ENCODE results near the gene ZNF584.
A peak's percentile ranks its signal among the peaks of the same experiment; 100 is the strongest.

Gene ZNF584

DNA sequence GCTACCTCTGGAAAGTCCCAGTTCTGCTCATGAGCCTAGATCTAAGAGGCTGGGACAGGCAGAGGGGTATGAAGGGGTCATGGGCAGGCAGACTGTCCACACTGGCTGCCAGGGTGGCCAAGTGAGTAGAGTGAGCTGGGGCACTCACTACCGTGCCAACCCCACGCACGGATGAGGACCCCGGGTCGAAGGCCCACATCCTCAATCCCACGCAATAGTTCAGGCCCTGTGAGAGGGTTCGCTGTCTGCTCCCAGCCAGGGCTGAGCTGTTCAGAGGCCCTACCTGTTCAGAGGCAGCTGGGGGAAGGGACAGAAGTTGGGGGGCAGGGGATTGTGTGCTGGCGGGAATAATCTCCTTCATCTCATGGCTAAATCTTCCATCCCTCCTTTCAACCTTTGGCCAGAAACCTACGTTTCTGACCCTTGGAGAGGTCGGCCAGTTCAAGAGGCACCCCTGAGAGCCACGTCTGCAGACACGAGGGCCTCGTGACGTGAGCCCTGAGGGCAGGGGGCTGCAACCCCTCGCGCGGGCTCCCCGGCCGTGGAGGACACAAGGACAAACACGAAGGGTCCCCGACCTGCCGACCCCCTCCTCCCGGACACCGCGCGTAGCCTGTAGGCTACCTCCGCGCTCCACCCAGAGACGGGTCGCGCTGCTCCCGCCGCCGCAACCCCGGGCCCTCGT, 22.4 kb upstream of the ZNF584 start:
- DNase-seq (ENCODE audit: low read depth in 2 of 2, low spot score in 1 of 2) = no peak

DNA sequence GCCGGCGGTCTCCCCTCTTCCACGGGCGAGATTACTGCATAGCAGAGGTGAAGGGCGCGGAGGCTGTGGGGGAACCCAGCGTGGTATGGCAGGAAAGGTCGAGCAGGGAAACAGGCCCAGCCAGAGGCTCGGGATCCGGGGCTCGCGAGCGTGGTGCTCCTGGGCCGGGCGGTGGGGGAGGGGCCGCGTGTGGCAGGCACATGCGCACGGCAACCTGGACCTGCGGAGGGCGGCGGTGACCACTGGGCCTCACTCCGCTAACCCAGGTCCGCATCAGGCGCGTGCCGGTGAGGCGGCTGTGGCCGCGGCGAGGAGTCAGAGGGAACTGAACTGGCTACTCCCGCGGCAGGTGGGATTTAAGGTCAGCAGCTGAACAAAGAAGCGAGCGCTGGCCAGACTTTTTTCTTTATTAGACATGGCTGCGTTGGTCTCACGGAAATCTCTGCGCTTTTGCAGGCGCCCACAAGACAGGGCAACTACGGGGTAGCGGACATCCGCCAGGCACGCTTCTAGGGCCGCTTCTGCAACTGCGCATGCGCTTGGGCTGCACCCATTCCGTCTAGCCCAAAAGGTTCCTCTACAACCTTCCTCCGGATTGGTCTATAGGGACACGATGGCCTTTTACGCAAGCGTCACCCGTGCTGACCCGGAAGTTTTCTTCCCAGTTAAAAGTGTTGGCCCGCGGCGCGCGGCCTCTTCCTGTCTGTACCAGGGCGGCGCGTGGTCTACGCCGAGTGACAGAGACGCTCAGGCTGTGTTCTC, 21.7 kb upstream of the ZNF584 start, which contains the start of gene RPS5:
Gene RPS5, plus strand, starts transcription at position 694 of the 762 bp plus-strand sequence. CDS start 869 bp downstream, outside the sequence.
- DNase-seq (ENCODE audit: low read depth in 2 of 2, low spot score in 1 of 2) = peak; percentile 78 to 92

DNA sequence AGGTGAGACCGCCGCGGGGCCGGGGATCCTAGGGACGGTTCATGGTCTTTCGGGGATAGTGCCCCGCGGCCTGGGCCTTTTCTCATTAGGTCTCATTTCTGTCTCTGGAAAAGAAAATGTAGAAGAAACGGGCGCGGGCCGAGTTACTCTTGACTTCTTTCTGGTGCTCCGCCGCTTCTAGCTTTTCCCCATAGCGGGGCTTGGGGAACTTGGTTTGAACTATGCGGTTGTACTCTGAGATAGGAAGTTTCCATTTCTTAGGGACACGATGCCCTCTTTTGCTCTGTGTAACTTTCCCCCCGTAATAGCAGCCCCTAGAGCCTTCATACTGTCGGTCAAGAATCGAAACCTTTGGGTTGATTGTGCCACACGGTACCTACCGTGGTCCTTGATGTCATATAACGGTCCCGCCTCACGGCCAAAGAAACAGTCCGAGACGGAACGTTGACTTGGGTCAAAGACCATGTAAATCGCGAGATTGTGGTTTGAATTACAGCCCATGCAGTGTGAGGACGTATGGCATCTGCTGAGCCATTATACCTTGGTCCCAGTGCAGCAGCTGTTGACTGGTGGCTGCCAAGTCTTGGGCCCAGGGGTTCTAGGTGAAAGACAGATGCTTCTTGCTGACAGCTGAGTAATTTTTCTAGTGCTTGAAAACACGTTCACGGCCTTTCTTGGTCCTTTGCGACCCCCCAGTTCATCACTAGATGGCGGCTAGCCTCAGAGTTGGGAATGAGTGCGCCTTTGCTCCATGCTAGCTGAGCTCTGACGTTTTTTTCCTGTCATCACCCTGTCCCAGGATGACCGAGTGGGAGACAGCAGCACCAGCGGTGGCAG, 20.9 kb upstream of the ZNF584 start:
- DNase-seq (ENCODE audit: low read depth in 2 of 2, low spot score in 1 of 2) = no peak

DNA sequence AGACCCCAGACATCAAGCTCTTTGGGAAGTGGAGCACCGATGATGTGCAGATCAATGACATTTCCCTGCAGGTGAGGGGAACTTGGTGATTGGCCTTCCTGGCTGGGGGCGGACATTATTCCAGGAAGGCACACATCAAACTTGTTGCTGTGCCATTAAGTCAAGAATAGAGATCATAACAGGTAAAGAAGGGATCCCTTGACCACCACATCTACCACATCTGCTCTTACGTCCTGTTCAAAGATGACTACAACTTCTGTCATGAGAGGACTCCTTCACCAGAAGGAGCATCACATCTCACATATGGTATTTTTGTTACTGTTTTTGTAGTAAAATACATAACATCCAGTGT, 20.3 kb upstream of the ZNF584 start:
- DNase-seq (ENCODE audit: low read depth in 2 of 2, low spot score in 1 of 2) = no peak

DNA sequence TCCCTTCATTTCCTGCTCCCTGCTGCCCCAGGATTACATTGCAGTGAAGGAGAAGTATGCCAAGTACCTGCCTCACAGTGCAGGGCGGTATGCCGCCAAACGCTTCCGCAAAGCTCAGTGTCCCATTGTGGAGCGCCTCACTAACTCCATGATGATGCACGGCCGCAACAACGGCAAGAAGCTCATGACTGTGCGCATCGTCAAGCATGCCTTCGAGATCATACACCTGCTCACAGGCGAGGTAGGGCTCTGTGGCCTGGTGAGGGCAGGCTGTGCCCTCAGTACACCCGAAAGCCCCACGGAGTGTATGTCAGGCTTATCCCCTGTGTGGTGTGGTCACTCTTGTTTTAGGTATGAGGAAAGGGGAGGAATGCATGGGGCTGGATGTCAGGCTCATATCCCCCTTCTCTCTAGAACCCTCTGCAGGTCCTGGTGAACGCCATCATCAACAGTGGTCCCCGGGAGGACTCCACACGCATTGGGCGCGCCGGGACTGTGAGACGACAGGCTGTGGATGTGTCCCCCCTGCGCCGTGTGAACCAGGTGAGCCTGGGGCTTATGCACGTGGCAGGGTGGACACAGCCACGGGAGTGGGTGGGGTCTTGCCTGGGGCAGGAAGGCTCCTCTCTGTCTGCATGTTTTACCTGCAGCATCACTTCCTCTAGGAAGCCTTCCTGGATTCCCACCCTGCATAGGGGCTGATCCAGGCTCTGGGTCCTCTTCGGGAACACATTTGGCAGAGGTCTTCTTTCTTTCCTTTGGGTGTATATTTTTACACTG, 15.3 kb upstream of the ZNF584 start:
- no peak for DNase-seq (ENCODE audit: low read depth in 2 of 2, low spot score in 1 of 2)

DNA sequence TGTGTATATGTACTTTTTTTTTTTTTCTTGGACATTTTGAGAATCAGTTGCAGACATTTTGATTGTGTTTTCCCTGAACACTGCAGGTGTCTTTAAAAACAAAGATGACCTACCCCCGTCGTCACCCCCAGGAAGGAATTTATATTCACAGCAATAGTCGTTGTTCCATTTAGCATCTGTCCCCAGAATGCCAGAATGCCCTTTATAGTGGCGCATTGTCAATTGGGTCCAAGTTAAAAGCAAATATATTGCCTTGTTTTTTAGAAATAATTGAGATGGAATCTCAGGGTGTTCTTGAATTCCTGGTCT, 14.8 kb upstream of the ZNF584 start:
- DNase-seq (ENCODE audit: low read depth in 2 of 2, low spot score in 1 of 2) = no peak

DNA sequence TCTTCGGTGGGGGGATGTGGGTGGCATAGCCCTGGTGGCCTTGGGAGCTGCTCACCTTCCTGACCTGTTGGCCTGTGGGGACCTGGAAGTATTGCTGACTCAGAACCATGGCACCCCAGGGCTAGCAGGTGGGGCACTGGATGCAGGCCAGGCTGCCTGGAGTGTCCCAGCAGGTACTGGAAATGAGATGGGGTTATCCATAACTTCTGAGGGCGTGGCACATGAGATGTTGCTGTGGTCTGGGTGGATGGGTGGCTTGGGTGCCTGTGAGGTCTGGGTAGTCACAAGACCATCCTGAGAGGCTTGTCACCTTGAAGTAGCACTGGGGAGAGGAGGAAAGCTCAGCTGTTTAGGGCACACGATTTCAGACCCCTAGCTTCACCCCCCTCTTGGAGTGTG, 13.6 kb upstream of the ZNF584 start:
- no peak for DNase-seq (ENCODE audit: low read depth in 2 of 2, low spot score in 1 of 2)

DNA sequence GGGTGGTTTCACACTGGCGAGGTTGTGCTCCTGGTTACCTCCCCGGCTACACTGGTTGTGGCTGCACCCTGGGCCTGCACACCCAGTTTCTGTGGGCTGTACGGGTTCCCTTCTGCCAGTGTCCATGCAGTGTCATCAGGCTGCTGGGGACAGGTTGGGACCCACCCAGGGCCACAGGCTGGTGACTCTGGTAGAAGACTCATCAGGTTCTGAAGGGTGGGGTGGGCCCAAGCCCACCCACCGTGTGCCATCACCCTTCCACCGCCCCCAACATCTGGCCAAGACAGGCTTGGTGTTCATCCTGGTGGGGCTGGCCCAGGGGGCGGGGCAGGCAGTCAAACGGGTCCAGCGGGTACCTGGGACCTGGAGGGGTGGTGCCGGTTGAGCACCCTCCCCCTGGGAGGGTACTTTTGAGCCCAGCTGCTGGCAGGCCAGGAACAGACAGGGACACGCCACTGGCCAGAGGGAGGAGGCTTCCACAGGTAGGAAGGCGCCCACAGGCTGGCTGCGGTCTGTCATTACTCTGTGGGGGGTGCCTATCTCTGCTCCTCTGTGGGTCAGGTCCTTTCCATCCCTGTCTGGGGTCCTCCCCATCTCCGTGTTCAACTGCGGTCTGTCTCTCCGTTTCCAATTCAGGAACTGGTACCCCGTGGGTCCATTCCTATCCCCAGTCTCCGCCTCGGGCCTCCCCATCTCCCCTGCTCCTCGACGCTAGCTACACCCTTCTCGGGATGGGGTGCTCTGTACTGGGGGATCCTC, 13.1 kb upstream of the ZNF584 start, which contains the start of gene RNF225:
Gene RNF225, plus strand, starts transcription at position 437 of the 759 bp plus-strand sequence. CDS start 434 bp downstream, outside the sequence.
- no peak for DNase-seq (ENCODE audit: low read depth in 2 of 2, low spot score in 1 of 2)

DNA sequence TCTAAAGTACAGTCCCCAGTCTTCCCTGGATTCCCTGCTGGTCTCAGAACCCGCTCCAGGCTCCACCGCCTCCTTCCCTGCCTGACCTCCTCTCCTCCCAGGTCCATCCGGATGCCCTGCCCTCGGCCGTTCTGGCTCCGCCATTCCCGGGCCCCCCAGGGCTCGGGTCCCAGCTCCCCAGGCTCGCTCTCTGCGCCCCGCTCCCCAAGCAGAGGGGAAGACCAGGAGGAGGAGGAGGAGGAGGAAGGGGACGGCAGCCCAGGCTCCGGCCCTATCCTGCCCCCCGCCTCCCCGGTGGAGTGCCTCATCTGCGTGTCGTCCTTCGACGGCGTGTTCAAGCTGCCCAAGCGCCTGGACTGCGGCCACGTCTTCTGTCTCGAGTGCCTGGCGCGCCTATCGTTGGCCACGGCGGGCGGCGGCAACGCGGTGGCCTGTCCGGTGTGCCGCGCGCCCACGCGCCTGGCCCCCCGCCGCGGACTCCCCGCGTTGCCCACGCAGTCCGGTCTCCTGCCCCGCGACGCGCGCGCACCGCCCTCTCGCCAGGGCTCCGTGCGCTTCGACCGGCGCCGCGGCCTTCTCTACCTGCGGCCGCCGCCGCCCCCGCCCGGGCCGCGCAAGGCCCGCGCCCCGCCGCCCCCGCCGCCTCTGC, 12.3 kb upstream of the ZNF584 start:
- no peak for DNase-seq (ENCODE audit: low read depth in 2 of 2, low spot score in 1 of 2)

DNA sequence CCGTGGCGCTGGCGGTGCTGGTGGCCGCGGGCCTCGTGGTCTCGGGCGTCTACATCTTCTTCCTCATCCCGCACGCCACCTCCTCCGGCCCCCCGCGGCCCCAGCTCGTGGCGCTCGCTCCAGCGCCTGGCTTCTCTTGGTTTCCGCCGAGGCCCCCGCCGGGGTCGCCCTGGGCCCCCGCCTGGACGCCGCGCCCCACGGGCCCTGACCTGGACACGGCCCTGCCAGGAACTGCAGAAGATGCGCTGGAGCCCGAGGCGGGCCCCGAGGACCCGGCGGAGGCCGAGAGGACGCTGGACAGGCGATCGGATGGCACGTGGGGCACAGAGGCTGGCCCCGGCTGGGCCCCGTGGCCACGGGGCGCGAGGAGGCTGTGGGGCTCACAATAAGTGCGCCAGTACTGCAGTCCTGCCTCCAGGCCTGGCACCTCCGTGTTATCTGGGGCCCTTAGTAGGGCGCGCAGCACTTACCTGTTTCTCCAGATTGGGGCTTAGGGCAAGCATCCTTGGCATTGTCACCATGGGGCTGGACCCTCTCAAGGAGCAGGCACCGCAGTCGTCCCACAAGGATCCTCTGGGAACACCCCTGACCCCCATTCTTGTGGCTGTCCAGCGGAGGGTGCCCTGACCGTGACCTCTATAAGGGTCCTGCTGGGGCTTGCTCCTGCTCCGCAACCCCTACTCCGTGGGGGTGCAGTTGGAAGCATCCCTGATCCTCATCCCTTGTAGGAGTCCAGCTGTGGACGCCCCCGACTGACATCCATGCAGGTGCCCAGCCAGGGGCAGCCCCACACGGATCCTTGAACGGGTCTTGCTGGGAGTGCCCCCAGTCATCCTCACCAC, 11.5 kb upstream of the ZNF584 start:
- no peak for DNase-seq (ENCODE audit: low read depth in 2 of 2, low spot score in 1 of 2)

DNA sequence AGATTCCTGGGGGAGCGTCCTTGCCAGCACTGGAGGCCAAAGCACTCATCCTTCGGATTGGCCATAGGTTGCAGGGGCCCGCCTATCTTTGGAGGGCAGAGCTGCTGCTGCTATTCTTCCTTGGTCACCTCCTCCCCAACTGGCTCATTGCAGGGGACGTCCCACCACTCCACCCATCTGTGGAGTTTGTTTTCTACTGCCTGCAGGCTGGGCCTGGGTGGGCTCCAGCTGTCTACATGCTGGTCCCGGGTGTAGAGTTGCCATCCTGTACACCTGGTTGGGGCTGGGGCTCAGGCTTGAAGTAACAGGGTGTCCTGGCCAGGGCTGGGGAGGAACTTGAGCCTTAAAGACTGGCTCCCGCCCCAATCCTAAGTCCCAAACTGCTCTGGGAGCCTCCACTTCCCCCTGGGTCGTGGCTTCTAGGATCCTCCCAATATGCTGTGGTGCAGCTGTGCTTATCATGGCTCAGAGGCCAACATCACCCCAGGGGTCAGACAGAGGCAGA, 10.9 kb upstream of the ZNF584 start:
- no peak for DNase-seq (ENCODE audit: low read depth in 2 of 2, low spot score in 1 of 2)

DNA sequence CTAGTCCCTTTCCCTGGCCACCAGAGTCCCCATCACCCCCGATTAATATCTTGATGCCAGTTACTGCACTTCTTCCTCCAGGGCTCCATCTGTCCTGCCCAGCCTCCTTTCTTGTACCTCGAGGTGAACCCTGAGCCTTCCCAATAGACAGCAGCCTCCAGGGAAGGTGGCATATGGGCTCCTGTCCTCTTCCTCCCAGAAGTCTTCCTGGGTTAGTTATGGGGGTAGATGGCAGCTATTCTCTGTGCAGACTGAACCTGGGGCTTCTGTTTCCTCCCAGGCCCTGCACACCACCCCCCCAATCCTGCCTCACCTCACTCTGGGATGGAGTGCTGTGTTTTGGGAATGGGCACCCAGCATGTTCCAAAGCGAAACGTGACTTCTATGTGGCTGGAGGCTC, 10.4 kb upstream of the ZNF584 start:
- no peak for DNase-seq (ENCODE audit: low read depth in 2 of 2, low spot score in 1 of 2)

DNA sequence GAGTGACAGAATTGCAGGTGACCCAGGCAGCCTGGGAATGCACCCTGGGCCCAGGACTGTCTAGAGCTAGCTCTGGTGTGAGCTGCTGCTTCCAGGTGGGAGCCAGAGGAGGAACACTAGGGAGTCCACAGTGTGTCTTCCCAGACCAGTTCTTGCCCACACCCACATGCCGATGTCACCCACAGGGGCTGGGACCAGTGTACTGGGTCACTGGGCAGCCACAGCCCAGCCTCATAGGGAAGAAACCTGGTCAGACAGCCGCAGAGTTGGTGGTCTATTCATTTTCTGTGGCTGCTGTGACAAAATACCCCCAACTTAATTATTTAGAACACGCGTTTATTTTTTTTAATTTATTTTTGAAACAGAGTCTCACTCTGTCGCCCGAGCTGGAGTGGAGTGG, 9.9 kb upstream of the ZNF584 start:
- DNase-seq (ENCODE audit: low read depth in 2 of 2, low spot score in 1 of 2) = no peak

DNA sequence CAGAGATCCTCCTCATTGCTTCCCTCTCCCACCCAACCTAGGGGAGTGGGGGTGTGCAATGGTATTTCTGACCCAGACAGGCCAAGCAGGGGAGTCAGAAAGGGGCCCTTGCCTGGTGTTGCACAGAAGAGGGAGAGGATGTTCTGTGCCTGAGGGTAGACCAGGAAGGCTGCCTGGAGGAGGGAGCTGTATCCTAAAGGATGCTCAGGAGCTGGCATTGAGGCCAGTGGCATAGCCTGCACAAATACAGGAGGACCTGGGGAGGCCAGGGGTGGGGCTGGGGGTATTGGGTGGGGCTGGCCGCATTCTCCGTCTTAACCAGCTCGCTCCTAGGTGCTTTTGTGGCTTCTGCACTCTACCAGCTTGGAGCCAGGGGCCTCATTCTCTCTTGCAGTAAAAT, 8.5 kb upstream of the ZNF584 start:
- DNase-seq (ENCODE audit: low read depth in 2 of 2, low spot score in 1 of 2) = no peak

DNA sequence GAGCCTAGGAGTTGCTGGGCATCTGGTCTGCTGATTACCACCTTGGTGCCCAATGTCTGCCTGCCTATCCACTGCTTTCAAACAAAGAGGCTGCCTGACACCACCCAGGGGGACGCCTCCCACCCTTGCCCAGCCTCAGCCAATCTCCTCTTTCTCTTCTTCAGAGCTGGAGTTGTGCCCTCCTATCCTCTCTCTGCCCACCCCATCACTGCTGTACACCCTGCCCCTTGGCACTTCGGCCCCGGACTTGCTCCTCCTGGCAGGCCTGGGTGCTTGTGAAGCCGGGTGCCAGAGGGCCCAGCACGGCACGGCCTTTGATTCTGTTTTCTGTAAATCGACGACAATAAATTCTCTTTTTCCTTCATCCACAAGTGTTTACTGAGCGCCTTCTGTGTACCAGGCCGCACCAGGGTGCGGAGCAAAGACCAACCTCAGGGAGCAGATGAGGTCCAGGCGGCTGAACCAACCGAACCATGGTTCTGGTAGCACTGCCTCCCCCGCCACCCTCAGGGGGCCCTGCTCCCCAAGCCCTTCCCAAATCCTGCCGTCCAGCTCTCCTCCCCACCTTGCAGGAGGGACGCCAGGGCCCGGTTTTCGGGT, 8.0 kb upstream of the ZNF584 start:
- DNase-seq (ENCODE audit: low read depth in 2 of 2, low spot score in 1 of 2) = no peak

DNA sequence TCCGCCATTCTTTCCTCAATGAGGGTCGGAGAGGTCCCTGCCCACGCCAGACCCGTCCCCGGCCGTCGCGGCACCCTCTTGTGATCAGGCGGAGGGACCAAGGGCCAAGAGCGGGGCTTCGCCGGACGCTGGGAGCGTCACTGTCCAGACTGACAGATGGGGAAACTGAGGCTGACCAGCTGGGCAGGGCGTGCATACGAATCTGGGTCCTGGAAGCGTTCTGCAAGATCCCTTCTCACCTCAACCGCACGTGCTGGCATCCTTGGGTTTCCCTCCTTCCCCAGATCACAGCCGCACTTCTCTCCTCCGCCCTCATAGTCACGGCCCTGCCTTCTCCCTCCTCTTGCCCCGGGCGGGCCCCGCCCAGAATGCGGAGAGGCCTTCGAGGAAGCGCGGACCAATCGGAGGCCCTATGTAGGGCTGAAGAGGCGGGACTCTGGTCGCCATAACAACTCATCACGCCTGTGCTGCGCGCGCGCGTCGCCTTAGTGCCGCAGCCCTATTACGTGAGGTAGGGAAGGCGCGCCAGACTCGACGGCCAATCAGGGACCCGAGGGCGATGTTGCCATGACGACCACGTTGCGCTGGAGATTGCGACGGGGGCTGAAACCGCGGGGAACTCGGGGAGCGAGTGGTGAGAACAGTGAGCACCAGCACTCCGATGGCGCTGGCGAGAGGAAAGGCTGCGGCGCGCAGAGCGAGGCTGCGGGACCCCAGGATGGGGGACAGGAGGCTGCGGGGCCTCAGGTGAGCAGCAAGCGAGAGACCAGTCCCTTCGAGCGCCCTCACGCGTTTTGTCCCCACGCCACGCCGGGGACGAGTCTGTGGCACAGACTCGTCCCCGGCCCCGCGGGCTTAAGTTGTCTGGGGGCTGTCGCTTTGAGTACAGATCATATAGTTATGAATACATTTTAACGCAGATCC, 7.3 kb upstream of the ZNF584 start:
- peak; percentile 98 to 99 for DNase-seq (ENCODE audit: low read depth in 2 of 2, low spot score in 1 of 2)

DNA sequence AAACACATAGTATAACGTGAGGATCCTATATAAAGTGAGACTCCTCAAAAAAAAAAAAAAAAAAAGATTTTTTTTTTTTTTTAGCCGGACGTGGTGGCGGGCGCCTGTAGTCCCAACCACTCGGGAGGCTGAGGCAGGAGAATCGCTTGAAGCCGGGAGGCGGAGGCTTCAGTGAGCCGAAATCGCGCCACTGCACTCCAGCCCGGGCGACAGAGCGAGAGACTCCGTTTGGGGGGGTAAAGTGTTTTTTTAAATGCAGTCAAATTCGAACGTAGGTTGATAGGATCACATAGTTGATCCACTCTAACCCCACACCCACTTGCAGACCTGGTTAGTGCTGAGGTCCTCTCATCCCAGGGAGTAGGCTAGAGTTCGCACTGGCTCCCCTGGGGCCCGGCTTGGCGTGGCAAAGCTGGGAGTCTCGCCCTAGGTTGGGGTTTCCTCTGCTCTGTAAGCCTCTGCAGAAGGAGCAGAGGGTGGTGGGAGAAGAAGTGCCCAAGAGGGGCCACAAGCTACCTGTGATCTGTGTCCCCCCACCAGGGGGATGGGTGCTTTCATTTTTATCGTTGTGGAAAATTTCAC, 6.5 kb upstream of the ZNF584 start:
- DNase-seq (ENCODE audit: low read depth in 2 of 2, low spot score in 1 of 2) = no peak

All from stimulated activated CD8-positive, alpha-beta memory T cell treated with anti-CD3 and anti-CD28 coated beads, Interleukin-4, amount 100 ng/mL, for 1 hour (primary cell).